OCI-LY1 (cell line): ENCODE results near the gene TLE3.

Experiments
- H2AFZ ChIP-seq: fragments of 200-600 bp; sonication (generic), shearing (Covaris generic); 2 replicates; pipeline ENCODE4 v1.6.0; 2014; ENCODE audit warnings: antibody characterized with exemption, mild to moderate bottlenecking, low read length
- H3F3A ChIP-seq: fragments of 200-600 bp; sonication (generic), shearing (Covaris generic); 2 replicates; pipeline ENCODE4 v1.6.0; 2014; ENCODE audit warnings: mild to moderate bottlenecking, antibody characterized with exemption, low read length, moderate library complexity; ENCODE audit not compliant: insufficient read depth
- H3K27ac ChIP-seq: fragments of 200-600 bp; sonication (generic); 2 replicates; pipeline ENCODE4 v1.5.1; 2014; ENCODE audit warnings: low read length, mixed run types, mild to moderate bottlenecking, low read depth; ENCODE audit not compliant: poor library complexity, severe bottlenecking
- H3K27me3 ChIP-seq: fragments of 200-600 bp; sonication (generic); 2 replicates; pipeline ENCODE4 v1.6.0; 2014; ENCODE audit warnings: antibody characterized with exemption, mild to moderate bottlenecking, low read length, moderate library complexity; ENCODE audit not compliant: insufficient read depth
- H3K36me3 ChIP-seq: fragments of 200-600 bp; sonication (generic); 2 replicates; pipeline ENCODE4 v1.6.1; 2014; ENCODE audit warnings: mild to moderate bottlenecking, antibody characterized with exemption, low read length, moderate library complexity, mixed read lengths; ENCODE audit not compliant: insufficient read depth
- H3K4me1 ChIP-seq: fragments of 200-600 bp; sonication (generic); 2 replicates; pipeline ENCODE4 v1.5.1; 2014; ENCODE audit warnings: mild to moderate bottlenecking, low read length, moderate library complexity; ENCODE audit not compliant: insufficient read depth, severe bottlenecking
- H3K4me2 ChIP-seq: fragments of 200-600 bp; sonication (generic), shearing (Covaris generic); 2 replicates; pipeline ENCODE4 v1.6.1; 2014; ENCODE audit warnings: low read length
- H3K4me3 ChIP-seq: fragments of 200-600 bp; sonication (generic); 2 replicates; pipeline ENCODE4 v1.5.1; 2014; ENCODE audit warnings: low read length, low read depth, mild to moderate bottlenecking, mixed read lengths; ENCODE audit not compliant: poor library complexity, severe bottlenecking
- H3K79me2 ChIP-seq: fragments of 200-600 bp; shearing (Covaris generic); 2 replicates; pipeline ENCODE4 v1.6.1; 2016; ENCODE audit warnings: mixed run types, low read length, mixed read lengths; ENCODE audit not compliant: insufficient read depth
- H3K9ac ChIP-seq: fragments of 200-600 bp; sonication (generic), shearing (Covaris generic); 2 replicates; pipeline ENCODE4 v1.6.1; 2014; ENCODE audit warnings: mild to moderate bottlenecking, low read length, mixed read lengths
- H3K9me2 ChIP-seq: fragments of 200-600 bp; sonication (generic), shearing (Covaris generic); 2 replicates; pipeline ENCODE4 v1.6.1; 2014; ENCODE audit warnings: low read depth, mild to moderate bottlenecking, low read length, mixed read lengths
- H3K9me3 ChIP-seq: fragments of 200-600 bp; shearing (Covaris generic); 2 replicates; pipeline ENCODE4 v1.6.1; 2014; ENCODE audit warnings: low read length, mixed read lengths
- H4K20me1 ChIP-seq: fragments of 200-600 bp; sonication (generic), shearing (Covaris generic); 2 replicates; pipeline ENCODE4 v1.6.0; 2016; ENCODE audit warnings: mild to moderate bottlenecking, low read length; ENCODE audit not compliant: insufficient read depth
- EZH2 ChIP-seq: fragments of 200-600 bp; sonication (generic), shearing (Covaris generic); IDR thresholded peaks from 2 replicates; pipeline ENCODE4 v1.8.0; 2017; ENCODE audit warnings: borderline replicate concordance, mixed run types, mild to moderate bottlenecking, antibody characterized with exemption, low read length, moderate library complexity, mixed read lengths
- TF ChIP-seq, protein P1 (sequence below): fragments of 200-600 bp; sonication (generic), shearing (Covaris generic); IDR thresholded peaks from 2 replicates; pipeline ENCODE4 v1.5.1; 2017; ENCODE audit warnings: mild to moderate bottlenecking, antibody characterized with exemption, low read length, moderate library complexity, mixed read lengths

TLE3 gene

DNA sequence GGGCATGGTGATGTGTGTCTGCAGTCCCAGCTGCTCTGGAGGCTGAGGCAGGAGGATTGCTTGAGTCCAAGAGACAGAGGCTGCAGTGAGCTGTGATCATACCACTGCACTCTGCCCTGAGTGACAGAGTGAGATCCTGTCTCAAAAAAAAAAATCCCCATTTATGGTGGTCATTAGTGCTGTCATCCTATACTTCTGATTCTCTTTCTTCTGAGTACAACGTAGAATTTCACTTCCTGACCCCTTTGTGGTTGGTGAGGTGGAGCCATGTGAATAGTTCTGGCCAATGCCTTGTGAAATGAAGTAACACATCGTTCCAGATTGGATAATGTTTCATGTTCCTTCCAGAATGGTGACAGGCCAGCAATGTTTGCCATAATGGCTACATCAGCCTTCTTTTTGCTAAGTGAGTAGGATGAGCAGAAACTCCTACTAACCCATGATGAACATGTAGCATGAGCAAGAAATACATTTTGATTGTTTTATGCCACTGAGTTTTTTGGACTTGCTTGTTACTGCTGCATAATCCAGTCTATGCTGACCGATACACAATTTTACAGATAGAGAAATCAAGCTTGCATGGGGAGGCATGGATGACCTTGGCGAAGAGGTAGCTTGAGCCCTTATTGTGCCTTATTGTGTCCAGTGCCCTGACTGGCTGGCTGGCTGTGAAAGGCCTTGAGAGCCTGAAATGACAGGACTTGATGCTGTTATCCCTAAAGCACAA, 30.9 kb upstream of the TLE3 start:
- no peaks in the 10 kb centered on the region for H3K9me2 ChIP-seq
- peaks cover 3% of the 10 kb centered on the region; the same call in 1 of the 2 replicates for H3K9me3 ChIP-seq
- H3K4me1 ChIP-seq, result peaks cover 10% of the 10 kb centered on the region
- H3K27me3 ChIP-seq, result peaks cover 9% of the 10 kb centered on the region; the same call in 1 of the 2 replicates
- H3K4me3 ChIP-seq, result no peak overlapping the region
- no peaks in the 10 kb centered on the region for H3K79me2 ChIP-seq
- H2AFZ ChIP-seq, result no peak overlapping the region
- no peak overlapping the region for H3K4me2 ChIP-seq
- no peaks in the 10 kb centered on the region for H3F3A ChIP-seq
- TF ChIP-seq EZH2, result no peak
- TF ChIP-seq, protein P1, sequence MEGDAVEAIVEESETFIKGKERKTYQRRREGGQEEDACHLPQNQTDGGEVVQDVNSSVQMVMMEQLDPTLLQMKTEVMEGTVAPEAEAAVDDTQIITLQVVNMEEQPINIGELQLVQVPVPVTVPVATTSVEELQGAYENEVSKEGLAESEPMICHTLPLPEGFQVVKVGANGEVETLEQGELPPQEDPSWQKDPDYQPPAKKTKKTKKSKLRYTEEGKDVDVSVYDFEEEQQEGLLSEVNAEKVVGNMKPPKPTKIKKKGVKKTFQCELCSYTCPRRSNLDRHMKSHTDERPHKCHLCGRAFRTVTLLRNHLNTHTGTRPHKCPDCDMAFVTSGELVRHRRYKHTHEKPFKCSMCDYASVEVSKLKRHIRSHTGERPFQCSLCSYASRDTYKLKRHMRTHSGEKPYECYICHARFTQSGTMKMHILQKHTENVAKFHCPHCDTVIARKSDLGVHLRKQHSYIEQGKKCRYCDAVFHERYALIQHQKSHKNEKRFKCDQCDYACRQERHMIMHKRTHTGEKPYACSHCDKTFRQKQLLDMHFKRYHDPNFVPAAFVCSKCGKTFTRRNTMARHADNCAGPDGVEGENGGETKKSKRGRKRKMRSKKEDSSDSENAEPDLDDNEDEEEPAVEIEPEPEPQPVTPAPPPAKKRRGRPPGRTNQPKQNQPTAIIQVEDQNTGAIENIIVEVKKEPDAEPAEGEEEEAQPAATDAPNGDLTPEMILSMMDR, result no peak
- H3K27ac ChIP-seq, result no peak overlapping the region
- no peaks in the 10 kb centered on the region for H3K36me3 ChIP-seq
- no peaks in the 10 kb centered on the region for H4K20me1 ChIP-seq
- no peak overlapping the region for H3K9ac ChIP-seq

DNA sequence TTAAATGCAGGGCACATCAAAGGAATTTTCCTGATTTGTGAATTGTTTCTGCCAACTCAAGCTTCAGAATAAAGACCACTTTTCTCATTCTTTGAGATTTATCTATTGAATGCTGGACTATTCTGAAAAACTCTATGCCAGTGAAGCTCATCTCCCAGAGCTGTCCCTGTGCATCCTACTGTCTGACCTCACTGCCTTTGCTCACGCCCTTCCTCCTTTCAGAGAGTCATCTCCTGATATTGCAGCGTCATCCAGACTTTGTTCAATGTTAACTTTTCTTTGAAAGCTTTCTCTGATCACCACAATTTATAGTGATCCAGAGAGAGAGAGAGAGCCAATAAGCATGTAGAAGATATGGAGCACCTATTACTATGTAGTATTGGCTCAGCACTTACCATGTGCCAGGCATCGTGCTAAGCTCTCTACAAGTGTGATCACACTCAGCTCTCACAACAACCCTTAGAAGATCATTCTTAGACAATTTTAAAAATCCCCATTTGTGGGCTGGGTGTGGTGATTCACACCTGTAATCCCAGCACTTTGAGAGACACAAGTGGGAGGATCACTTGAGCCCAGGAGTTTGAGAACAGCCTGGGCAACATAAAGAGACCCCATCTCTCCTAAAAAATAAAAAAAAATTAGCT, 30.2 kb upstream of the TLE3 start:
- Histone ChIP-seq H3K9me2 (no peaks in the 10 kb centered on the region), H3K4me1 (peaks cover 10% of the 10 kb centered on the region), H3K27ac (no peak overlapping the region), H4K20me1 (no peaks in the 10 kb centered on the region), H2AFZ (no peak overlapping the region), H3K4me3 (no peak overlapping the region), H3K9ac (no peak overlapping the region), H3K36me3 (no peaks in the 10 kb centered on the region), H3K27me3 (peaks cover 9% of the 10 kb centered on the region; the same call in 1 of the 2 replicates), H3K9me3 (peaks cover 3% of the 10 kb centered on the region; the same call in 1 of the 2 replicates), H3F3A (no peaks in the 10 kb centered on the region), H3K4me2 (no peak overlapping the region), H3K79me2 (no peaks in the 10 kb centered on the region)
- no peak for TF ChIP-seq EZH2
- TF ChIP-seq, protein P1, result no peak

DNA sequence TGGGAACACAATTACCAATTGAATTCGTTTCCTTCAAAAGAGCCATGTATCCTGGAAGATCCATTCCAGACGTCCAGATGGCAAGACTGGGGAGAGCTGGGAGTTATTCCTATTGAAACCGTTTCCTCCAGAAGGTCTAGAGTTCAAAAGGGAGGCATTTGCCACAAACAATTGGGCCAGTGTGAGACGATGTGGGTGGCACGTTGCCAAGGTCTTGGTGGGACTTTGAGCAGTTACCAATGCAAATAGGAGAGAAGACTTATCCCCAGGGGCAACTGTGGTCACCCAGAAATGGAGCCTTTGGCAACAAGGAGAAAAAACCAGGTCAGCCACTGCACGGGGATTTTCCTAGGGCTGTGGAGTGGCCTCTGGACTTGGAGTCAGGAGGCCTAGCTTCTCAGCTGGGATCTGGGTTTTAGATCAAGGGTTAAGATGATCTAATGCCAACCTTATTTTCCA, 29.6 kb upstream of the TLE3 start:
- no peaks in the 10 kb centered on the region for H3K79me2 ChIP-seq
- H3F3A ChIP-seq, result no peaks in the 10 kb centered on the region
- H3K9me3 ChIP-seq, result peaks cover 3% of the 10 kb centered on the region; the same call in 1 of the 2 replicates
- H3K36me3 ChIP-seq, result no peaks in the 10 kb centered on the region
- H3K9me2 ChIP-seq, result no peaks in the 10 kb centered on the region
- no peak overlapping the region for H3K27ac ChIP-seq
- H4K20me1 ChIP-seq, result no peaks in the 10 kb centered on the region
- H2AFZ ChIP-seq, result no peak overlapping the region
- no peak for TF ChIP-seq EZH2
- TF ChIP-seq, protein P1, result no peak
- peaks cover 10% of the 10 kb centered on the region for H3K4me1 ChIP-seq
- peaks cover 9% of the 10 kb centered on the region; the same call in 1 of the 2 replicates for H3K27me3 ChIP-seq
- H3K9ac ChIP-seq, result no peak overlapping the region
- no peak overlapping the region for H3K4me2 ChIP-seq
- H3K4me3 ChIP-seq, result no peak overlapping the region
